ENCODE data around the gene TMEM54. TPM values are rescaled to one million over a fixed set of nuclear protein-coding genes. Genes with fewer than 3 reads are reported as not detected.

TMEM54 gene
- total RNA-seq, 1 experiment from 2014 or later: 102 TPM

DNA sequence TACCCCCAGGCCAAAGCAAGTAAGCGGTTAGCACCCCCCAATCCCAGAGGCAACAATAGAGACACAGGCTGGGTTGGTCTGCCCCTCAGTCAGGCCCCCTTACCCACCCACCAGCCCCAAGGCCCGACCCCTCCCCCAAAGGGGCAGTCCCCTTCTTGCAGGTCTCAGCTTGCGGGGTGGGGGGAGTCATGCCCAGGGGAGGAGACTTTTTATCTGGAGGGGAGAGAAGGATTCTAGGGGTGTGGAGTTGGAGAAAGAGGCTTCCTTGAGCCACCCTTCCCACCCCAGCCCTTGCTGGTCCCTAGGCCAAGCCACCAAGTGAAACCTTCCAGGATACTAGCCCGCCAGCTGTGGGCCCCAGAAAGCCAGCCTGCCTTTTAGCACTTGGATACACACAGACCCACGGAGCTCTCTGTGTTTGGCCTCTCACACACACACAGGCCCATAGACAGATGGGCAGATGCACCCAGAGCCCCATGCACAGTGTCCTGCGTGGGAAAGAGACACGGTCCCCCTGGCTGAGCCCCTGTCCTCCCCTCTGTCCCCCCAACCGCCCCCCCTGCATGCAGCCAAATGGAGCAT lies 7.1 kb downstream of the TMEM54 start:
- BruUV-seq (replicated peaks): no TSS peak
- Histone ChIP-seq H3F3A (ENCODE audit: insufficient read depth, low read depth) (no peaks in the 10 kb centered on the region), H3K36me3 (ENCODE audit: low read depth) (no peaks in the 10 kb centered on the region), H3K4me3 (no peak overlapping the region), H3K27ac (no peak overlapping the region), H3K79me2 (ENCODE audit: low read depth) (no peaks in the 10 kb centered on the region), H3K4me1 (replicated peaks; ENCODE audit: insufficient read depth) (no peaks in the 10 kb centered on the region), H3K4me2 (no peak overlapping the region), H3K9me3 (ENCODE audit: insufficient read depth, low read depth) (no peaks in the 10 kb centered on the region), H4K20me1 (ENCODE audit: insufficient read depth) (no peaks in the 10 kb centered on the region), H2AFZ (no peak overlapping the region), H3K9me2 (ENCODE audit: insufficient read depth) (no peaks in the 10 kb centered on the region), H3K27me3 (ENCODE audit: insufficient read depth, low read depth) (no peaks in the 10 kb centered on the region)
- ChIA-PET CTCF (no interaction called here), POLR2A (ENCODE audit: unreplicated experiment) (no interaction called here)
- no peak for DNase-seq
- TF ChIP-seq EZH2 (IDR thresholded peaks at IDR 0.05; ENCODE audit: low read depth): no peak
- TF ChIP-seq, protein P1, sequence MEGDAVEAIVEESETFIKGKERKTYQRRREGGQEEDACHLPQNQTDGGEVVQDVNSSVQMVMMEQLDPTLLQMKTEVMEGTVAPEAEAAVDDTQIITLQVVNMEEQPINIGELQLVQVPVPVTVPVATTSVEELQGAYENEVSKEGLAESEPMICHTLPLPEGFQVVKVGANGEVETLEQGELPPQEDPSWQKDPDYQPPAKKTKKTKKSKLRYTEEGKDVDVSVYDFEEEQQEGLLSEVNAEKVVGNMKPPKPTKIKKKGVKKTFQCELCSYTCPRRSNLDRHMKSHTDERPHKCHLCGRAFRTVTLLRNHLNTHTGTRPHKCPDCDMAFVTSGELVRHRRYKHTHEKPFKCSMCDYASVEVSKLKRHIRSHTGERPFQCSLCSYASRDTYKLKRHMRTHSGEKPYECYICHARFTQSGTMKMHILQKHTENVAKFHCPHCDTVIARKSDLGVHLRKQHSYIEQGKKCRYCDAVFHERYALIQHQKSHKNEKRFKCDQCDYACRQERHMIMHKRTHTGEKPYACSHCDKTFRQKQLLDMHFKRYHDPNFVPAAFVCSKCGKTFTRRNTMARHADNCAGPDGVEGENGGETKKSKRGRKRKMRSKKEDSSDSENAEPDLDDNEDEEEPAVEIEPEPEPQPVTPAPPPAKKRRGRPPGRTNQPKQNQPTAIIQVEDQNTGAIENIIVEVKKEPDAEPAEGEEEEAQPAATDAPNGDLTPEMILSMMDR (conservative IDR thresholded peaks at IDR 0.05): no peak
- intact Hi-C loops (cut with micrococcal nuclease; ENCODE audit: unreplicated experiment): no loop called here

DNA sequence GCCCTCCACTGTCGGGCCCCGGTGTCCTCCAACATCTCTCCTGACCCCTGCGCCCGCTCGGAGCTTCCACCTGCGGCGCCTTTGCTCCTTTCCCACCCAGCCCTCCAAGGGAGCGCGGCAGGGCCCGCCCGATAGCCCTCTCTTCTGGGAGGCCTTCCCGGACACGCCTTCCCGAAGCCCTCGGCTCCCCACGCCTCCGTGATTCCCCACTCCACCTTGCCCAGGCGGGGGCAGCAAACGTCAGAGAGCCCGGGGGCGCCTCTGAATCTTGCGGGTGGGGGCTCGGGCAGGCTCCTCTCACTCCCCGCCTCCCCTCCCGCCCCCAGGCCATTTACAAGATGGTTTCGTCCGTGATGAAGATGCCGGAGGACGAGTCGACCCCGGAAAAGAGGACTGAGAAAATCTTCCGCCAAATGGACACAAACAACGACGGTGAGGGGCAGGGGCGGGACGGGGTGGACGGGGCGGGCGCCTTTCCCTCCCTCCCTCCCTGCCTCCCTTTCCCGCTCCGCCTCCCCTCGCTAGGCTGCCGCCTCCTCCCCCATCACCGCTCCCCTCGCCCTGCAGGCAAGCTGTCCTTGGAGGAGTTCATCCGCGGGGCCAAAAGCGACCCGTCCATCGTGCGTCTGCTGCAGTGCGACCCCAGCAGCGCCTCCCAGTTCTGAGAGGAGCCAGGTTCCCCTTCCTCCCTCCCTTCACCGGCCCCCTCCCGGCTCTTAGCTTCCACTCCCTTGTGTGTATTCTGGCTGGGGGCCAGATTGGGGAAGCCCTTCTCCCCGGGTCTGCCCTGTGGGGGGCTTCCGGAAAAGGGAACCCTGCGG lies 7.8 kb downstream of the TMEM54 start:
- BruUV-seq (replicated peaks): no TSS peak
- H3K36me3 ChIP-seq (ENCODE audit: low read depth): no peaks in the 10 kb centered on the region
- no peak overlapping the region for H3K27ac ChIP-seq
- H3K9me2 ChIP-seq (ENCODE audit: insufficient read depth): no peaks in the 10 kb centered on the region
- no peaks in the 10 kb centered on the region for H3K4me1 ChIP-seq (replicated peaks; ENCODE audit: insufficient read depth)
- no peaks in the 10 kb centered on the region for H3K79me2 ChIP-seq (ENCODE audit: low read depth)
- intact Hi-C loops (cut with micrococcal nuclease; ENCODE audit: unreplicated experiment): no loop called here
- no peaks in the 10 kb centered on the region for H4K20me1 ChIP-seq (ENCODE audit: insufficient read depth)
- no peaks in the 10 kb centered on the region for H3K9me3 ChIP-seq (ENCODE audit: insufficient read depth, low read depth)
- H3F3A ChIP-seq (ENCODE audit: insufficient read depth, low read depth): no peaks in the 10 kb centered on the region
- ChIA-PET POLR2A (ENCODE audit: unreplicated experiment) (interaction anchor here (0.6 kb wide), 1 partner anchor 164 kb away, joined by 3 read pairs; no protein-coding TSS in a partner anchor), CTCF (interaction anchor here (0.7 kb wide), 1 partner anchor 61 kb away, joined by 3 read pairs; no protein-coding TSS in a partner anchor)
- no peak for DNase-seq
- H3K4me2 ChIP-seq: no peak overlapping the region
- H3K4me3 ChIP-seq: no peak overlapping the region
- no peaks in the 10 kb centered on the region for H3K27me3 ChIP-seq (ENCODE audit: insufficient read depth, low read depth)
- no peak overlapping the region for H2AFZ ChIP-seq
- TF ChIP-seq, protein P1 (conservative IDR thresholded peaks at IDR 0.05): no peak
- no peak for TF ChIP-seq EZH2 (IDR thresholded peaks at IDR 0.05; ENCODE audit: low read depth)

DNA sequence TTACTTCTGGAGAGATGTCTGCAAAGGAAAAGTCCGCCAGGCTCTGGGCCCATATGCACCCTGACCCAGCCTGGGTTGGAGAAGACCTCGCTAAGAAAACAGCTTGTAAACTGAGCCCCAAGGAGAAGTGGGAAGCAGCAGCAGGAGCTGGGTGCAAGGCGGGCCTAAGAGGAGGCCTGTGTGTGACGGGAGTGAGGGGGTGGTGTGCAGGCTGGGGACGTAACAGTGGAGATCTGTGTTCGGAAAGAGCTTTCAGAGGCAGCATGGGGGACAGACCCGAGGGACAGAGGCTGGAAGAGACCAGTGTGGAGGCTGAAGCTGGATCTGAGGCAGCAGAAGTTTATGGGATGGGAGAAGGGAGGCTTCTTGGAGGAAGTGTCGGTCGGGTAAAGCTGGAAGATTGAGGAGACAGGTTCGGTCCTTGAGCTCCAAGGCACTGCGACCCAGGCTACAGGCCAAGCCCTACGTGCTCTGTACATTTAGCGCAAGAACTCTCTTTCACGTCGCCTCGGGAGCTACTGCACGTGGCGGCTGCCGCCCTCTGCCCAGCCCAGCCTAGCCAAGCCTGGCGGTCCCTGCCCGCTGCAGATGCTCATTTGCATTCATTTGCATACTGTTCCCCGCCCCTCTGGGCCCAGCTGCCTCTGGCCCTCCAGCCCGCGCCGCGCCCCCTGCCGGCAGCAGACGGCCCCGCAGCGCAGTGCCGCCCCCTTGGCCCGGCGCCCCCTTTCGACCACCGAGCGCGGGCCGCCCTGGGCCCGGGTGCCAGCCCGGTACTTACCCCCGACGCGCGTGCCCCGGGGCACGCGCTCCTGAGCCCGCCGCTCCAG lies 8.6 kb downstream of the TMEM54 start:
- ChIA-PET POLR2A (ENCODE audit: unreplicated experiment) (interaction anchor here (0.6 kb wide), 1 partner anchor 12 kb away, joined by 4 read pairs; no protein-coding TSS in a partner anchor), CTCF (interaction anchor here (0.6 to 0.7 kb wide), 2 partner anchors 61 to 175 kb away, joined by 3 read pairs; no protein-coding TSS in a partner anchor)
- Histone ChIP-seq H4K20me1 (ENCODE audit: insufficient read depth) (no peaks in the 10 kb centered on the region), H3K4me2 (no peak overlapping the region), H3K27ac (no peak overlapping the region), H3K9me3 (ENCODE audit: insufficient read depth, low read depth) (no peaks in the 10 kb centered on the region), H3K9me2 (ENCODE audit: insufficient read depth) (no peaks in the 10 kb centered on the region), H2AFZ (no peak overlapping the region), H3K36me3 (ENCODE audit: low read depth) (no peaks in the 10 kb centered on the region), H3K27me3 (ENCODE audit: insufficient read depth, low read depth) (no peaks in the 10 kb centered on the region), H3K79me2 (ENCODE audit: low read depth) (no peaks in the 10 kb centered on the region), H3K4me1 (replicated peaks; ENCODE audit: insufficient read depth) (no peaks in the 10 kb centered on the region), H3F3A (ENCODE audit: insufficient read depth, low read depth) (no peaks in the 10 kb centered on the region), H3K4me3 (no peak overlapping the region)
- DNase-seq: no peak
- intact Hi-C loops (cut with micrococcal nuclease; ENCODE audit: unreplicated experiment): no loop called here
- no peak for TF ChIP-seq EZH2 (IDR thresholded peaks at IDR 0.05; ENCODE audit: low read depth)
- TF ChIP-seq, protein P1 (conservative IDR thresholded peaks at IDR 0.05): no peak
- no TSS peak for BruUV-seq (replicated peaks)

Measured in PC-9 (cell line).